Glomerular visceral epithelial cell (primary cell): ENCODE measurements around the gene ZNF660.

Experiments used
- DNase-seq: peaks from one replicate; pipeline ENCODE4 v3.0.0-alpha.2; 2016; ENCODE audit errors: extremely low spot score

ZNF660 gene

GRCh38 chr3:44632193-44632592, 47.4 kb downstream of the ZNF660 start:
- DNase-seq: no peak

DNA sequence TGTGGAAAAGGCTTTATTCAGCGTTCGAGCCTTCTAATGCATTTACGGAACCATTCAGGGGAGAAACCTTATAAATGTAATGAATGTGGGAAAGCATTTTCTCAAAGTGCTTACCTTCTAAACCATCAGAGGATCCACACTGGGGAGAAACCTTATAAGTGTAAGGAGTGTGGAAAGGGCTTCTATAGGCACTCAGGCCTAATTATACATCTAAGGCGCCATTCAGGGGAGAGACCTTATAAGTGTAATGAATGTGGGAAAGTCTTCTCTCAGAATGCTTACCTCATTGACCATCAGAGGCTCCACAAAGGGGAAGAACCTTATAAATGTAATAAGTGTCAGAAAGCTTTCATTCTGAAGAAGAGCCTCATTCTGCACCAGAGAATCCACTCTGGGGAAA, 57.6 kb downstream of the ZNF660 start:
- no peak for DNase-seq

DNA sequence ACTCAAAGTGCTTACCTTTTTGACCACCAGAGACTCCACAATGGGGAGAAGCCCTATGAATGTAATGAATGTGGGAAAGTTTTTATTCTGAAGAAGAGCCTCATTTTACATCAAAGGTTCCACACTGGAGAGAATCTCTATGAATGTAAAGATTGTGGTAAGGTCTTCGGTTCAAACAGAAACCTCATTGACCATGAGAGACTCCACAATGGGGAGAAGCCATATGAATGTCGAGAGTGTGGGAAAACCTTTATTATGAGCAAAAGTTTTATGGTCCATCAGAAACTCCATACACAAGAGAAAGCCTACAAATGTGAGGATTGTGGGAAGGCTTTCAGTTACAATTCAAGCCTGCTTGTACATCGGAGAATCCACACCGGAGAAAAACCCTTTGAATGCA, 58.3 kb downstream of the ZNF660 start:
- no peak for DNase-seq

DNA sequence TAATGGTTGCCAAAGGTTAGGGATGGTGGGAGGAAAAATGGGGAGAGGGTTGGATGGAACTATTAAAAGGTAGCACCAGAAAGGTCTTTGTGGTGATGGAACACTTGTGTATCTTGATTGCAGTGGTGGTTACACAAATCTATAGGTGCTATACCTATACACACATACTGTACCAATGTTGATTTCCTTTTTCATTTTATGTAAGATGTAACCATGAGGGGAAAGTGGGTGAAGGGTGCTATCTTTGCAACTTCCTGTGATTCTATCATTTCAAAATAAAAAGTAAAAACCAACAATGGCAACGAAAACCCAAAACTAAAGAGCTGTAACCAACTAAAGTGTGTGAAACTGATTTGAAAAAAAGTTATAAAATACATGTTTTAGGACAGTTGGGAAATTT, 63.0 kb downstream of the ZNF660 start:
- DNase-seq: no peak

GRCh38 chr3:44648564-44649229, 63.9 kb downstream of the ZNF660 start, which contains the start of gene ZNF35:
Gene ZNF35, plus strand, starts transcription at chr3:44648732. Its CDS starts 2,336 bp downstream, at chr3:44651068.
- DNase-seq: peak; percentile 87
